ENCODE results near the gene DNTT.

DNTT gene

GRCh38 chr10:96378741-96379140, 74.5 kb downstream of the DNTT start:
- no peak for DNase-seq (ENCODE audit: low read depth)

- no peak for DNase-seq (ENCODE audit: low read depth)
Measured at GRCh38 chr10:96379758-96380157, 75.5 kb downstream of the DNTT start.

DNA sequence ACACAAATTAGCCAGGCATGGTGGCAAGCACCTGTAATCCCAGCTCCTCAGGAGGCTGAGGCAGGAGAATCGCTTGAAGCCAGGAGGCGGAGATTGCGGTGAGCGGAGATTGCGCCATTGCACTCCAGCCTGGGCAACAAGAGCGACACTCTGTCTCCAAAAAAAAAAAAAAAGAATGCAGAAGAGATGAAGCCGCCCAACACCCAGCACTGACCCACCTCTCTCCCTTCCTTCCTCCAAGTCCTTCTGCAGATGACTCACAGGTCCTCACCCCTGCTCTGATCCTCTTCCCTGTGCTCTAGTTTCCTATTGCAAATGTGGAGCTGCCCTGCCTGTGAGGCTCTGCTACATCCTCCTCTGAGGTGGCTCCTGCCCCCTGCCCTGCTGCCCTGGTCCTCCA, 76.6 kb downstream of the DNTT start:
- DNase-seq (ENCODE audit: low read depth), result no peak

GRCh38 chr10:96384506-96384905, 80.3 kb downstream of the DNTT start:
- DNase-seq (ENCODE audit: low read depth), result no peak

- no peak for DNase-seq (ENCODE audit: low read depth)
Measured at GRCh38 chr10:96387161-96387560, 82.9 kb downstream of the DNTT start.

- DNase-seq (ENCODE audit: low read depth), result no peak
Measured at GRCh38 chr10:96387601-96388000, 83.4 kb downstream of the DNTT start.

Measured in stromal cell of bone marrow (primary cell).